Measurements from ENCODE around the gene GH1.
"Not testable (repeated sequence)": the region's sequence is repeated elsewhere in the genome, so short reads cannot be mapped to it uniquely, and the experiment has no call there.

Gene GH1

GRCh38 chr17:63871646-63872365 lies 46.8 kb downstream of the GH1 start:
- H3K4me3 ChIP-seq (ENCODE audit: low read depth, low read length); DNase-seq (ENCODE audit: low read depth): not testable (repeated sequence)

DNA sequence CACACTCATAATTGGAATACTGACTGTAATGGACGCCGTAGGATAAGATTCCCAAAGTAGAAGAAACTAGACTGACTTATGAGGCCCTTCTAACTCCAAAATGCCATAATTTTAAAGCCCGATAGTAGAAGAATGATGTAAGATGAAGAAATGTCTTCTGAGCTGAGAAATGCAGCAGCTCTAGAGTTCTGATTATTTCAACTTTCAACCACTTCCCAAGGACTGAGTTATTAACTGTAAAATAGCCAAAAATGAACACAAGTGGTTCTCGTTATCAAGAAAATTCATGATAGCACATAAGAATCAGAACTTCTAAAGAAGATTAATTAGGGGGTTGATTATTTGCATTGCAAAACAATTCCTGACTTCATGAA lies 48.4 kb downstream of the GH1 start:
- H3K4me3 ChIP-seq (ENCODE audit: low read depth, low read length); DNase-seq (ENCODE audit: low read depth): not testable (repeated sequence)

DNA sequence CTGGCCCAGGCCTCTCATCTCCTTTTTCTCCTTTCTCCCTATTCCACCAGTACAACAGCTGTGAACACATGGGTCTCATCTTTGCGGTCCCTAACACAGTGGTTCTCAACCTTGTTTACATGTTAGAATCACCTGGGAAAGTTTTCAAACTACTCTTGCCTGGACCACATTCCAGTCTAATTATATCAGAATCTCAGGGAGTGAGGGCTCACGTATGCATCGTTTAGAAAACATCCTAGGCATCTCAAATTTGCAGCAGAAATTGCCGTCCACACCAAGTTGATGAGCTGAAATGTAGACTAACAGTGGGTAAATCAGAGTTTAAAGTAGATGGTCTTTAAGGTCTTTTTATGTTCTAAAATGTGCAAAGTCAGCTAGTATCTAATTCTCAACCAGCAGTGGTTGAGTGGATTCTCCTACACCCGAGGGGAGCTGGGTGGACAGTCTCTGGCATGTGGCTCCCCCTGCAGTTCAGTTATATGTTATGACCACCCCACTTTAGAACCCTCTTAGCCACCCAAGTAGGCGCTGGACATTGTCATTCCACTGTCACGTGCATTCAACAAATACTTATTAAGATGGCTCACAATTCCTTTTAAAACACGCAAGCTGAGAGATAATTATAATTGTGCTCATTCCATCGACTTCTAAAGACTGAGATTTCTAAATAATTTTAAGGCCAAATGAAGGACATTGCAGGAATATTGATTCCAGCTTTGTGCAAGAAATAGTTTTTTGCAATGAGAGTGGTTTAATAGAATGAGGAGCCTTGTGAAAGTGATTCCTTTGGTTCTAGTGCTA lies 48.9 kb downstream of the GH1 start:
- H3K4me3 ChIP-seq (ENCODE audit: low read depth, low read length), result not testable (repeated sequence)
- TF ChIP-seq, protein P1, sequence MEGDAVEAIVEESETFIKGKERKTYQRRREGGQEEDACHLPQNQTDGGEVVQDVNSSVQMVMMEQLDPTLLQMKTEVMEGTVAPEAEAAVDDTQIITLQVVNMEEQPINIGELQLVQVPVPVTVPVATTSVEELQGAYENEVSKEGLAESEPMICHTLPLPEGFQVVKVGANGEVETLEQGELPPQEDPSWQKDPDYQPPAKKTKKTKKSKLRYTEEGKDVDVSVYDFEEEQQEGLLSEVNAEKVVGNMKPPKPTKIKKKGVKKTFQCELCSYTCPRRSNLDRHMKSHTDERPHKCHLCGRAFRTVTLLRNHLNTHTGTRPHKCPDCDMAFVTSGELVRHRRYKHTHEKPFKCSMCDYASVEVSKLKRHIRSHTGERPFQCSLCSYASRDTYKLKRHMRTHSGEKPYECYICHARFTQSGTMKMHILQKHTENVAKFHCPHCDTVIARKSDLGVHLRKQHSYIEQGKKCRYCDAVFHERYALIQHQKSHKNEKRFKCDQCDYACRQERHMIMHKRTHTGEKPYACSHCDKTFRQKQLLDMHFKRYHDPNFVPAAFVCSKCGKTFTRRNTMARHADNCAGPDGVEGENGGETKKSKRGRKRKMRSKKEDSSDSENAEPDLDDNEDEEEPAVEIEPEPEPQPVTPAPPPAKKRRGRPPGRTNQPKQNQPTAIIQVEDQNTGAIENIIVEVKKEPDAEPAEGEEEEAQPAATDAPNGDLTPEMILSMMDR (conservative IDR thresholded peaks at IDR 0.05; ENCODE audit: low read depth, low read length), result peak; percentile 41
- peak; percentile 43 for DNase-seq (ENCODE audit: low read depth)

All from choroid plexus epithelial cell (primary cell).